Measurements from ENCODE around the gene SURF2. TPM values are rescaled to one million over a fixed set of nuclear protein-coding genes. Genes with fewer than 3 reads are reported as not detected.

Gene SURF2
- total and polyA plus RNA-seq, 8 donors = 11.8 to 23.0 (median 16.3) TPM

DNA sequence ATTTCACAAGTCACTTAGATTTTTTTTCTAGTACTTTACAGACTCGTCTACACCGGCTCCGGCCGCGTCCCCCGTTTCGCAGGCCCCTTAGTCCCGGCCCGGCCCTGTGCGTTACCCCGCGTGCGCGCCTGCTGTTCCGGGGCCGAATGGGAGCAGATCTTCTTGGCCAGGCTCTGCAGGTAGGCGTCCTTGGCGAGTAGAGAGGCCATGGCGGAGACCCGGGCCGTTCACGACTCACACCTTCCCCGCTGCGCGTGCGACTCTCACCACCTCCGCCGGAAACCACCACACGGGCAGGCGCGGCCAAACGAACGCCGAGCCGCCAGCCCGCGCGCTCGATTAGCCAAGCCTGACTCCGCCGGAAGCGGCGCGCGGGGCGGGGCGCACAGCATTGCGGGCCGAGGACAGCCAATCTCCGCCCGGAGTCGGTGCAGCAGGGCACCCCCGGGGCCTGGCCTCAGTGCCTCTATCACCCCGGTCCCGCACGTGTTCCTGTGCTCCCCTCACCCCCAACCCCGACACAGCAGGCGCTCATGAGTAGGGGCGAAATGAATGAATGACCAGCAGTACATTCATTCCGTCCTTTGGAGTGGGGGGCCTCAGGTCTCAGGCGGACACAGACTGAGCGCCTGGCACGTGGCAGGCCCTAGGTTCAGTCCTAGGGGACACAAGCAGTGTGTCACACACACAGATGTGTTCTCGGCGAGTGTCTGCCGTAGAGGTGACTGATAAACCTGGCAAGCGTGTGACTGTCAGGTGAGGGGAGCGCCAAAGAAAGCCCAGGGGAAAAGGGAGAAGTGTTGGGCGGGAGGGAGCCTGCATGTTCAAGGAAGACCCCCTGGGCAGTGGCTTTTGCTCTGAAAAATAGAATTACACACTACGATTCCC lies 20.2 kb upstream of the SURF2 start, which contains the start of gene SURF6:
SURF6 (minus strand) TSS at position 265 of the 888 bp plus-strand sequence; CDS start at position 209, 56 bp downstream.
- peaks cover 0 to 56% of the 10 kb centered on the region in 2 donors for H3K36me3 ChIP-seq
- intact Hi-C loops (cut with DNase I) = no loop called here

DNA sequence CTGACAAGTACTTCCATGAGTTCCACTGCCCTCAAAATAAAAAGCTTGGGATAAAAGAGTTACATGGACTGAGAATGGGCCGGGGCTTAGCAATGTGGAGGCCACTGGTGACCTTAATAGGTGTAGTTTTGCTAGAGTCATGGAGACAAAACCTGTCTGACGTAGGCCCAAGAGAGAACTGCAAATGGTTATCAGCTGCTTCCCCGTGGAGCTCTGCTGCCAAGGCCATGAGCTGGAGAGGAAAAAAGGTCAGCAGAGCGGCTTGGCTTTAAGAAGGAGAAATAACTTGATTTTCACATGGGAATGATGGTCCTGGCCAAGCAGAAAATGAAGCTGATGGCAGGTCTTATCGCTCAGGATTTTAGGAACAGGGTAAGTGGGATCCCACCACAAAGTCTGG lies 16.7 kb upstream of the SURF2 start:
- Histone ChIP-seq H3K36me3 (peaks cover 0 to 58% of the 10 kb centered on the region in 2 donors), H3K4me1 (peaks cover 12 to 63% of the 10 kb centered on the region in 2 donors), H3K27me3 (no peaks in the 10 kb centered on the region), H3K27ac (peak overlapping the region in 1 of 2 donors; percentile 85), H3K9me3 (no peaks in the 10 kb centered on the region), H3K4me3 (no peak overlapping the region)
- peak in 1 of 4 donors; percentile 10 for DNase-seq
- TF ChIP-seq, protein P1, sequence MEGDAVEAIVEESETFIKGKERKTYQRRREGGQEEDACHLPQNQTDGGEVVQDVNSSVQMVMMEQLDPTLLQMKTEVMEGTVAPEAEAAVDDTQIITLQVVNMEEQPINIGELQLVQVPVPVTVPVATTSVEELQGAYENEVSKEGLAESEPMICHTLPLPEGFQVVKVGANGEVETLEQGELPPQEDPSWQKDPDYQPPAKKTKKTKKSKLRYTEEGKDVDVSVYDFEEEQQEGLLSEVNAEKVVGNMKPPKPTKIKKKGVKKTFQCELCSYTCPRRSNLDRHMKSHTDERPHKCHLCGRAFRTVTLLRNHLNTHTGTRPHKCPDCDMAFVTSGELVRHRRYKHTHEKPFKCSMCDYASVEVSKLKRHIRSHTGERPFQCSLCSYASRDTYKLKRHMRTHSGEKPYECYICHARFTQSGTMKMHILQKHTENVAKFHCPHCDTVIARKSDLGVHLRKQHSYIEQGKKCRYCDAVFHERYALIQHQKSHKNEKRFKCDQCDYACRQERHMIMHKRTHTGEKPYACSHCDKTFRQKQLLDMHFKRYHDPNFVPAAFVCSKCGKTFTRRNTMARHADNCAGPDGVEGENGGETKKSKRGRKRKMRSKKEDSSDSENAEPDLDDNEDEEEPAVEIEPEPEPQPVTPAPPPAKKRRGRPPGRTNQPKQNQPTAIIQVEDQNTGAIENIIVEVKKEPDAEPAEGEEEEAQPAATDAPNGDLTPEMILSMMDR (IDR thresholded peaks at IDR 0.05) = no peak
- ATAC-seq = no peak
- intact Hi-C loops (cut with DNase I) = no loop called here

More for the DNA sequence above, 20.2 kb upstream of the SURF2 start, which contains the start of gene SURF6:
- DNase-seq = peak; percentile 77 to 99 (median 90)
- Histone ChIP-seq H3K27ac (peak within 1 kb of the TSS in 1 of 2 donors; percentile 76), H3K4me3 (peak within 1 kb of the TSS; percentile 77 to 94), H3K4me1 (peaks cover 14 to 53% of the 10 kb centered on the region in 2 donors), H3K27me3 (no peaks in the 10 kb centered on the region), H3K9me3 (no peaks in the 10 kb centered on the region)
- TF ChIP-seq, protein P1 (IDR thresholded peaks at IDR 0.05) = no peak
- ATAC-seq = peak; percentile 98

DNA sequence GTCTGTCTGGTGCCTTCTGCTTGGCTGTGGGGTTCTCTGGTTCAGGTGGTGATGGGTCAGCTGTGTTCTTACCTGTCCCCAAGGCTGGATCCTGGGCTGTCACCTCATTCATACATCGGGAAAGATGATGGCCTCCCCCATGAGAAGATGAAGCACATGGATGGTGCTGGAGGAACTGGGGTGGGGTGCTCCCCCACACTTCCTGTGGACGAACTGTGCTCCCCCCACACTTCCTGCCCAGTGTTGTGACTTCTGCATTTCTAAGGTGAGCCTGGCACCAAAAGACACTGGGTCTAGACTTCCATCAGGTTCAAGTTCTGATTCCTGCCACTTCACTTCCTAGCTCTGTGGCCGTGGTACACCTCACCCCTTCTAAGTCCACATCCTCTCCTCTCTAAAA lies 16.1 kb upstream of the SURF2 start:
- H3K27ac ChIP-seq = peak overlapping the region; percentile 10 to 85

DNA sequence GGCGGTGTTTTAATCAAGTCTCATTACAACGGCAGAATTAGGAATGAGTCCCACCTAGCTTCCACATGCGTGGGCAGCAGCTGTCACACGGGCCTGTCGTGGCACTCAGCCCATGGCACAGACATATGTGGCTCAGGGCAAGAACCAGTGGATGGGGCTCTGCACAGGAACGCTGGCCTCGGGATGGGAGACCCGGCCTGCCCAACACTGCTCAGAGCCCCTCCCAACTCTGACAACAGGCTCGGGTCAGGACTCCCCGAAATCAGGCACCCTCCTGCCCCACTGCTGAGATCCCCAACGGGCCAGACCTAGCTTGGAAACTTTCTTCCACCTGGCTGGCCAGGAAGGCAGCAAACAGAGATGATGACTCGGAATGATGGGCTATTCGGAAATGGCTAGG lies 15.4 kb upstream of the SURF2 start:
- no peaks in the 10 kb centered on the region for H3K27me3 ChIP-seq
- peak overlapping the region in 1 of 2 donors; percentile 85 for H3K27ac ChIP-seq
- peak in 1 of 4 donors; percentile 60 for DNase-seq
- peaks cover 5 to 58% of the 10 kb centered on the region in 2 donors for H3K4me1 ChIP-seq
- intact Hi-C loops (cut with DNase I) = no loop called here
- TF ChIP-seq, protein P1 (IDR thresholded peaks at IDR 0.05) = no peak
- no peaks in the 10 kb centered on the region for H3K9me3 ChIP-seq
- H3K4me3 ChIP-seq = peak overlapping the region in 1 of 2 donors; percentile 20
- ATAC-seq = no peak
- peaks cover 0 to 71% of the 10 kb centered on the region in 2 donors for H3K36me3 ChIP-seq

More for the DNA sequence above, 16.1 kb upstream of the SURF2 start:
- no peaks in the 10 kb centered on the region for H3K27me3 ChIP-seq
- peak in 1 of 4 donors; percentile 33 for DNase-seq
- no peaks in the 10 kb centered on the region for H3K9me3 ChIP-seq
- H3K4me1 ChIP-seq = peaks cover 6 to 56% of the 10 kb centered on the region in 2 donors
- no peak for ATAC-seq
- H3K4me3 ChIP-seq = peak overlapping the region in 1 of 2 donors; percentile 20
- intact Hi-C loops (cut with DNase I) = no loop called here
- TF ChIP-seq, protein P1 (IDR thresholded peaks at IDR 0.05) = no peak
- peaks cover 0 to 64% of the 10 kb centered on the region in 2 donors for H3K36me3 ChIP-seq

Measured in left lung (tissue), 10 donors.